HepG2 (cell line): ENCODE measurements around the gene AFTPH. TPM values are rescaled to one million over a fixed set of nuclear protein-coding genes. Genes with fewer than 3 reads are reported as not detected.
A peak's percentile ranks its signal among the peaks of the same experiment; 100 is the strongest.

ENCODE experiments used
- ATAC-seq: fragments of 200-7000 bp; cut with Tn5 transposase; 3 replicates; pipeline ENCODE4 v1.9.1; 2020; ENCODE audit warnings: mild to moderate bottlenecking, moderate library complexity
- BruUV-seq: library from RNA; stranded (reverse); fragments of 400-500 nt; replicated peaks from 2 replicates; lab custom pipeline; 2021; lab: Mats Ljungman, UMichigan
- CTCF ChIA-PET: fragments of 300-600 bp; formaldehyde crosslinking; extraction: SDS; loops from one replicate; lab custom pipeline; 2021; ENCODE audit warnings: low total read pairs, inconsistent platforms, low intra/inter-chr PET ratio; lab: Yijun Ruan, JAX
- POLR2A ChIA-PET: fragments of 350-600 bp; sonication (Branson Sonifier 250); formaldehyde crosslinking; loops from one replicate; lab custom pipeline; 2020; ENCODE audit warnings: antibody characterized with exemption, inconsistent platforms; lab: Yijun Ruan, JAX
- DNase-seq: peaks from one replicate; pipeline ENCODE4 v3.0.0-alpha.2; 2015; ENCODE audit warnings: low spot score
- FAIRE-seq: peaks from 3 replicates; lab custom pipeline; 2011; peaks lifted over from hg19 to GRCh38; lab: Jason Lieb, UNC
- H2AFZ ChIP-seq: one replicate; pipeline ENCODE4 v1.6.1; 2011; ENCODE audit warnings: low read length, inconsistent platforms
- H3K27ac ChIP-seq: fragments of 300-600 bp; 3 replicates; pipeline ENCODE4 v1.8.0; 2011; ENCODE audit warnings: mixed run types, mild to moderate bottlenecking, mixed read lengths, low read length, inconsistent platforms; ENCODE audit not compliant: insufficient read depth; ENCODE audit errors: extremely low read length
- H3K27me3 ChIP-seq, 2 experiments: fragments of 200-600 bp in 1 of 2; 2 replicates in 1 of 2; 3 replicates in 1 of 2; pipeline versions ENCODE4 v1.6.0 to v1.8.0; 2011; ENCODE audit warnings: low read length in 2 of 2, mild to moderate bottlenecking in 2 of 2, moderate library complexity in 2 of 2, inconsistent platforms in 1 of 2; ENCODE audit not compliant: insufficient read depth in 2 of 2, control insufficient read depth in 1 of 2
- H3K36me3 ChIP-seq, 2 experiments: fragments of 200-600 bp in 1 of 2; replicated peaks in 1 of 2; 2 replicates in 1 of 2; 3 replicates in 1 of 2; pipeline versions ENCODE4 v1.5.1 to v1.8.0; 2011; ENCODE audit warnings: low read length in 2 of 2, inconsistent platforms in 1 of 2; ENCODE audit not compliant: insufficient read depth in 2 of 2, control insufficient read depth in 1 of 2
- H3K4me1 ChIP-seq: 2 replicates; pipeline ENCODE4 v1.5.1; 2012; ENCODE audit warnings: low read length, inconsistent platforms; ENCODE audit not compliant: insufficient read depth
- H3K4me2 ChIP-seq: 2 replicates; pipeline ENCODE4 v1.6.0; 2011; ENCODE audit warnings: low read depth, low read length, inconsistent platforms
- H3K4me3 ChIP-seq, 3 experiments: fragments of 200-600 bp in 1 of 3; sonication (generic), shearing (Covaris generic) in 1 of 3; replicated peaks in 1 of 3; 2 replicates each; pipeline ENCODE4 v1.5.1; 2011 to 2016; ENCODE audit warnings: low read length in 3 of 3, inconsistent platforms in 2 of 3, low read depth in 2 of 3, mild to moderate bottlenecking in 2 of 3, control low read depth in 1 of 3, mixed read lengths in 1 of 3; ENCODE audit not compliant: insufficient read depth in 1 of 3
- H3K79me2 ChIP-seq: one replicate; pipeline ENCODE4 v1.6.1; 2011; ENCODE audit warnings: low read length, inconsistent platforms; ENCODE audit not compliant: insufficient read depth
- H3K9ac ChIP-seq: 2 replicates; pipeline ENCODE4 v1.6.0; 2011; ENCODE audit warnings: mild to moderate bottlenecking, low read depth, low read length, inconsistent platforms; ENCODE audit not compliant: insufficient read depth
- H3K9me3 ChIP-seq: 2 replicates; pipeline ENCODE4 v1.5.1; 2012; ENCODE audit warnings: mild to moderate bottlenecking, low read length
- H4K20me1 ChIP-seq: 2 replicates; pipeline ENCODE4 v1.6.0; 2011; ENCODE audit warnings: inconsistent platforms, mild to moderate bottlenecking, low read length, moderate library complexity; ENCODE audit not compliant: insufficient read depth
- DBP ChIP-seq: sonication (generic); formaldehyde crosslinking; IDR thresholded peaks from 2 replicates; pipeline ENCODE4 v1.4.0; 2020; ENCODE audit warnings: missing genetic modification reagents; ENCODE audit errors: not compliant biosample characterization
- GATA4 ChIP-seq: sonication (generic); IDR thresholded peaks from 2 replicates; pipeline ENCODE4 v1.6.1; 2016; ENCODE audit warnings: antibody characterized with exemption, low read depth, borderline replicate concordance
- HMG20A ChIP-seq: IDR thresholded peaks from 2 replicates; pipeline ENCODE4 v1.6.1; 2016; ENCODE audit warnings: borderline replicate concordance
- ISL2 ChIP-seq: sonication (generic); formaldehyde crosslinking; IDR thresholded peaks from 2 replicates; pipeline ENCODE4 v1.5.0; 2020; ENCODE audit warnings: missing genetic modification reagents
- KAT7 ChIP-seq: IDR thresholded peaks from 2 replicates; pipeline ENCODE4 v1.6.1; 2018; ENCODE audit warnings: borderline replicate concordance, missing compliant biosample characterization
- KLF12 ChIP-seq: sonication (generic); formaldehyde crosslinking; IDR thresholded peaks from 2 replicates; pipeline ENCODE4 v1.4.0; 2020; ENCODE audit warnings: missing genetic modification reagents, borderline replicate concordance
- MED8 ChIP-seq: sonication (generic); formaldehyde crosslinking; IDR thresholded peaks from 2 replicates; pipeline ENCODE4 v1.8.1; 2023; ENCODE audit warnings: mild to moderate bottlenecking, missing genetic modification reagents; ENCODE audit not compliant: insufficient replicate concordance
- NCOA2 ChIP-seq: sonication (generic); formaldehyde crosslinking; IDR thresholded peaks from 2 replicates; pipeline ENCODE4 v1.8.0; 2022; ENCODE audit warnings: inconsistent platforms
- PHF20 ChIP-seq: sonication (generic); formaldehyde crosslinking; IDR thresholded peaks from 2 replicates; pipeline ENCODE4 v1.5.0; 2020; ENCODE audit warnings: mild to moderate bottlenecking, missing genetic modification reagents
- RNF2 ChIP-seq: fragments of 450-650 bp; conservative IDR thresholded peaks from 2 replicates; pipeline ENCODE4 v1.6.1; 2016; ENCODE audit warnings: low read depth
- SAP130 ChIP-seq: IDR thresholded peaks from 2 replicates; pipeline ENCODE4 v1.6.1; 2016; ENCODE audit warnings: low read depth
- SP2 ChIP-seq: sonication (generic); formaldehyde crosslinking; IDR thresholded peaks from 2 replicates; pipeline ENCODE4 v1.5.1; 2020; ENCODE audit warnings: mild to moderate bottlenecking, missing genetic modification reagents
- SSRP1 ChIP-seq: IDR thresholded peaks from 2 replicates; pipeline ENCODE4 v1.6.1; 2016; ENCODE audit warnings: control low read depth
- ZBTB37 ChIP-seq: sonication (generic); formaldehyde crosslinking; IDR thresholded peaks from 2 replicates; pipeline ENCODE4 v1.4.0; 2020; ENCODE audit warnings: mild to moderate bottlenecking, missing genetic modification reagents
- ZFP90 ChIP-seq: sonication (generic); formaldehyde crosslinking; IDR thresholded peaks from 2 replicates; pipeline ENCODE4 v1.8.0; 2022; ENCODE audit warnings: missing genetic modification reagents, mild to moderate bottlenecking, inconsistent platforms, borderline replicate concordance
- ZMYM3 ChIP-seq: sonication (generic); formaldehyde crosslinking; IDR thresholded peaks from 2 replicates; pipeline ENCODE4 v1.5.1; 2020; ENCODE audit warnings: mild to moderate bottlenecking, missing genetic modification reagents
- ZNF282 ChIP-seq: fragments of 450-650 bp; IDR thresholded peaks from 2 replicates; pipeline ENCODE4 v1.6.1; 2018; ENCODE audit not compliant: partially characterized antibody
- ZNF30 ChIP-seq: sonication (generic); formaldehyde crosslinking; IDR thresholded peaks from 2 replicates; pipeline ENCODE4 v1.5.0; 2020; ENCODE audit warnings: mild to moderate bottlenecking, missing genetic modification reagents
- ZNF367 ChIP-seq: sonication (generic); formaldehyde crosslinking; IDR thresholded peaks from 2 replicates; pipeline ENCODE4 v1.4.0; 2020; ENCODE audit warnings: missing genetic modification reagents, borderline replicate concordance
- ZNF576 ChIP-seq: sonication (generic); formaldehyde crosslinking; IDR thresholded peaks from 2 replicates; pipeline ENCODE4 v1.4.0; 2020; ENCODE audit warnings: mild to moderate bottlenecking, missing genetic modification reagents
- ZNF629 ChIP-seq: sonication (generic); formaldehyde crosslinking; conservative IDR thresholded peaks from 2 replicates; pipeline ENCODE4 v1.5.0; 2020; ENCODE audit warnings: missing genetic modification reagents
- ZNF772 ChIP-seq: sonication (generic); formaldehyde crosslinking; IDR thresholded peaks from 2 replicates; pipeline ENCODE4 v1.5.0; 2020; ENCODE audit warnings: mild to moderate bottlenecking, missing genetic modification reagents
- WGBS: methylation state at CpG from one replicate; pipeline ENCODE4 v1.1.6; 2017; ENCODE audit warnings: low lambda C conversion rate; 5-methylcytosine and 5-hydroxymethylcytosine counted together
- in situ Hi-C: cut with HindIII; loops from 2 replicates; pipeline ENCODE4 v1.10.0; 2017; ENCODE audit warnings: low pct_unique_long_range_greater_than_20kb; ENCODE audit not compliant: extremely low pct_ligation_motif_present
- intact Hi-C: fragments of 100-400 bp; cut with micrococcal nuclease; formaldehyde crosslinking; loops from one replicate; pipeline ENCODE4 v1.10.0; 2022; ENCODE audit not compliant: unreplicated experiment
- polyA plus RNA-seq, 8 experiments: library from polyadenylated mRNA; depleted of rRNA in 3 of 8; stranded (reverse) in 7 of 8; unstranded in 1 of 8; fragments of >200 nt; fragmentation: Illumina TruSeq in 4 of 8; extraction: Trizol in 4 of 8; gene quantifications; 2 replicates each; pipeline versions ENCODE4 v1.2.1 to v1.2.3, GENCODE V29; 2011 to 2016; ENCODE audit warnings: low read depth in 4 of 8, missing spikeins in 1 of 8, mixed read lengths in 1 of 8; ENCODE audit not compliant: insufficient read depth in 1 of 8
- total RNA-seq, 5 experiments: library from RNA; depleted of rRNA; stranded (reverse); fragments of >200 nt; fragmentation: Illumina TruSeq; extraction: Trizol; gene quantifications; 2 replicates each; pipeline ENCODE4 v1.2.3, GENCODE V29; 2016; ENCODE audit warnings: low read depth in 1 of 5
- TF ChIP-seq, protein P1 (sequence below): IDR thresholded peaks from 2 replicates; pipeline ENCODE4 v1.6.1; 2016

The AFTPH gene
- total and polyA plus RNA-seq, 2 of the 13 experiments (the other 11 are each of a cell fraction or from before 2014, with no cell fraction given) = 27.5 to 36.8 TPM

DNA sequence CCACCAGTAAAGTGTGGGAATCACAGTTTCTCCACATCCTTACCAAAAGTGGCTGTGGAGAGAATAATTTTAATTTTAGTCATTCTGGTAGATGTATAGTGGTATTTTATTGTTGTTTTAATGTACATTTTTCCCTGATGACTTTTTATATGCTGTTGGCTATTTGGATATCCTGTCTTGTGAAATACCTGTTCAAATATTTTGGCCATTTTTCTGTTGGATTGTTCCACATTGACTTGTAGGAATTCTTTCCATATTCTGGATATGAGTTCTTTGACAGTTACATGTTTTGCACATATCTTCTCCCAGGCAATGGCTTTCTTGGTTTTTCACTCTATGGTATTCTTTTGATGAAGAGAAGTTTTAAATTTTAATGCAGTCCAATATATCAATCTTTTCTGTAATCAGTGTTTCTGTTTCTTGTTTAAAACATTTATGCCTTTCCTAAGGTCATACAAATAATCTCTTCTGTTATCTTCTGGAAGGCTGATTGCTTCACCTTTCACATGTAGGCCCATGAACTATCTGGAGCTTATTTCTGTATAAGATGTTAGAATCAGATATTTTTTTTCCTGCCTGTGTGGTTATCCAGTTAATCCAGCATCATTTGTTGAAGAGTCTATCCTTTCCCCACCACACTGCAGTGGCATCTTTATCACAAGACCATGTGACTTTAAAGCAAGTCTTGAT is 19.0 kb downstream of the AFTPH start (continued):
- 0 out of 2 replicates have a peak, but pooled peaks have one; percentile 5 for TF ChIP-seq HMG20A (CRISPR knock-in tag)
- 0 out of 2 replicates have a peak, but pooled peaks have one; percentile 15 for TF ChIP-seq NCOA2 (CRISPR knock-in tag)
- TF ChIP-seq ISL2 (CRISPR knock-in tag) = no peak
- TF ChIP-seq SAP130 (CRISPR knock-in tag) = peak; percentile 6; the same call in 1 of the 2 replicates

DNA sequence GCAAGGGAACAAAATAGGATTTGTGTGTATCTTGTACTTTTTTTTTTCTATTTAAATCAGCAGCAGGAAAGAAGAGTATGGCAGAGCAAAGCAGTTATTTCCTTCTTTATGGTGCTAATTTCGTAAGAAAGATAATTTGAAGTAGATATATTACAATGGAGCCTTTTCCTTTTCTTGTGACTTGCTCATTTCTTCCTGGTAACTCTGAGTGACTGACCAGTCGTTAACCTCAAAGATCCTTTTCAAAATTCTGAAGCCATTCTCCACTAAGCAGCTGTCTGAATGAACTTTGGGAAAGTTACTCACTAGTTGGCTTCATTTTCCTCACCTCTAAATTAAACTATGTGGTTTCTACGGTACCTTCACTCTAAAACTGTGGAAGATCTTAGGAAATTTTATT is 24.6 kb downstream of the AFTPH start:
- ChIA-PET POLR2A (no interaction called here), CTCF (no interaction called here)
- H3K27me3 ChIP-seq = no peaks in the 10 kb centered on the region
- no peaks in the 10 kb centered on the region for H4K20me1 ChIP-seq
- no TSS peak for BruUV-seq
- in situ Hi-C loops = no loop called here
- no peak for TF ChIP-seq ZBTB37 (CRISPR knock-in tag)
- no peak for TF ChIP-seq ZNF282
- TF ChIP-seq, protein P1, sequence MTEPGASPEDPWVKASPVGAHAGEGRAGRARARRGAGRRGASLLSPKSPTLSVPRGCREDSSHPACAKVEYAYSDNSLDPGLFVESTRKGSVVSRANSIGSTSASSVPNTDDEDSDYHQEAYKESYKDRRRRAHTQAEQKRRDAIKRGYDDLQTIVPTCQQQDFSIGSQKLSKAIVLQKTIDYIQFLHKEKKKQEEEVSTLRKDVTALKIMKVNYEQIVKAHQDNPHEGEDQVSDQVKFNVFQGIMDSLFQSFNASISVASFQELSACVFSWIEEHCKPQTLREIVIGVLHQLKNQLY (CRISPR knock-in tag) = no peak
- no peak for TF ChIP-seq ISL2 (CRISPR knock-in tag)
- TF ChIP-seq DBP (CRISPR knock-in tag) = no peak
- no peak for TF ChIP-seq ZNF629
- no peak for TF ChIP-seq KAT7 (CRISPR knock-in tag)
- no peak for TF ChIP-seq SP2 (CRISPR knock-in tag)
- TF ChIP-seq GATA4 = no peak
- TF ChIP-seq RNF2 = no peak
- no peak for TF ChIP-seq KLF12 (CRISPR knock-in tag)
- TF ChIP-seq SSRP1 = no peak
- no peak for TF ChIP-seq ZNF367 (CRISPR knock-in tag)
- TF ChIP-seq PHF20 (CRISPR knock-in tag) = no peak
- TF ChIP-seq ZNF30 (CRISPR knock-in tag) = no peak
- no peak for TF ChIP-seq MED8 (CRISPR knock-in tag)
- no peak for TF ChIP-seq ZNF576 (CRISPR knock-in tag)
- no peak for TF ChIP-seq ZMYM3 (CRISPR knock-in tag)
- TF ChIP-seq ZFP90 (CRISPR knock-in tag) = no peak
- no peak for TF ChIP-seq ZNF772
- H3K27ac ChIP-seq = no peak overlapping the region
- FAIRE-seq = no peak
- H3K4me1 ChIP-seq = peaks cover 14% of the 10 kb centered on the region
- H2AFZ ChIP-seq = no peak overlapping the region
- H3K9ac ChIP-seq = no peak overlapping the region
- no peak for ATAC-seq
- DNase-seq = no peak
- intact Hi-C loops = no loop called here
- H3K79me2 ChIP-seq = peaks cover 30% of the 10 kb centered on the region
- no peaks in the 10 kb centered on the region; a peak in 2 of 5 replicates for H3K36me3 ChIP-seq
- H3K4me3 ChIP-seq = no peak overlapping the region
- WGBS = 95% methylated on average over 3 of the region's 3 CpGs
- no peaks in the 10 kb centered on the region for H3K9me3 ChIP-seq
- no peak overlapping the region for H3K4me2 ChIP-seq
